K562 (cell line): Measurements from ENCODE around the gene RALGAPA2. TPM values are rescaled to one million over a fixed set of nuclear protein-coding genes. Genes with fewer than 3 reads are reported as not detected.

Experiments
- POLR2B ChIP-seq: fragments of 450-650 bp; IDR thresholded peaks from 2 replicates; pipeline ENCODE4 v1.6.1; 2018; ENCODE audit warnings: low read depth; ENCODE audit not compliant: partially characterized antibody
- RBM15 ChIP-seq: fragments of 200-400 bp; formaldehyde crosslinking; IDR thresholded peaks from 2 replicates; pipeline ENCODE4 v1.6.1; 2018; ENCODE audit warnings: mild to moderate bottlenecking, low read length, moderate library complexity; ENCODE audit not compliant: insufficient read depth
- ZNF184 ChIP-seq: sonication (generic); formaldehyde crosslinking; IDR thresholded peaks from 2 replicates; pipeline ENCODE4 v1.5.0; 2020; ENCODE audit warnings: missing genetic modification reagents
- polyA plus RNA-seq, 8 experiments: library from polyadenylated mRNA; depleted of rRNA in 4 of 8; stranded (reverse) in 5 of 8; unstranded in 3 of 8; fragments of >200 nt; fragmentation: Nextera tagmentation in 2 of 8; fragmentation: Illumina TruSeq in 1 of 8; extraction: Ambion mirVana in 2 of 8; extraction: Trizol in 1 of 8; gene quantifications; 2 replicates each; pipeline versions ENCODE4 v1.2.1 to v1.2.3, GENCODE V29; 2011 to 2014; ENCODE audit warnings: inconsistent platforms in 1 of 8, missing spikeins in 1 of 8
- total RNA-seq, 7 experiments: library from RNA; depleted of rRNA in 6 of 7; stranded (reverse); fragments of >200 nt in 6 of 7; fragmentation: Illumina TruSeq in 2 of 7; extraction: Trizol in 2 of 7; gene quantifications; 2 replicates each; pipeline versions ENCODE4 v1.2.1 to v1.2.3, GENCODE V29; 2011 to 2021; ENCODE audit warnings: low replicate concordance in 1 of 7
- TF ChIP-seq, protein P1 (sequence below): fragments of 450-650 bp; IDR thresholded peaks from 2 replicates; pipeline ENCODE4 v1.6.1; 2016; ENCODE audit warnings: mild to moderate bottlenecking, moderate library complexity

The RALGAPA2 gene
- total and polyA plus RNA-seq, 9 of the 15 experiments (the other 6 are each of a cell fraction or from before 2014, with no cell fraction given) = 0.35 to 2.7 (median 1.4) TPM

DNA sequence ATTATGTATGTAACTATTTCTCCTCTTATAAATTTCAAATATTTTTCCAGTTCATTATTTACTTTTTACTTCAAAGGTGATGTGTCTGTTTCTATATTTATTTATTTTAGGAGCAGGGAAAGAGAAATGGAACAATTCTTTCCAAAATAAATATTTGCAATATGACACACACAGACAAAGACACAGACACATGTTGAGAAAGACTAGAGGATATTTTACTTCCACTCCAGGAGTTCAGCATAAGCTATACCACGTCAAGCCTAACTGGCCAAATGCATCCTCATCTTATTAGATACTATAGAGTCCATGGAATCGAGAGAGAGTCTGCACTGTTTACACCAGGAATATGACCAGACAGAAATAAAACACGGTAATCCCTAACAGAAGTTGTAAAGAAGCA lies 13.3 kb downstream of the RALGAPA2 start (continued):
- TF ChIP-seq, protein P1, sequence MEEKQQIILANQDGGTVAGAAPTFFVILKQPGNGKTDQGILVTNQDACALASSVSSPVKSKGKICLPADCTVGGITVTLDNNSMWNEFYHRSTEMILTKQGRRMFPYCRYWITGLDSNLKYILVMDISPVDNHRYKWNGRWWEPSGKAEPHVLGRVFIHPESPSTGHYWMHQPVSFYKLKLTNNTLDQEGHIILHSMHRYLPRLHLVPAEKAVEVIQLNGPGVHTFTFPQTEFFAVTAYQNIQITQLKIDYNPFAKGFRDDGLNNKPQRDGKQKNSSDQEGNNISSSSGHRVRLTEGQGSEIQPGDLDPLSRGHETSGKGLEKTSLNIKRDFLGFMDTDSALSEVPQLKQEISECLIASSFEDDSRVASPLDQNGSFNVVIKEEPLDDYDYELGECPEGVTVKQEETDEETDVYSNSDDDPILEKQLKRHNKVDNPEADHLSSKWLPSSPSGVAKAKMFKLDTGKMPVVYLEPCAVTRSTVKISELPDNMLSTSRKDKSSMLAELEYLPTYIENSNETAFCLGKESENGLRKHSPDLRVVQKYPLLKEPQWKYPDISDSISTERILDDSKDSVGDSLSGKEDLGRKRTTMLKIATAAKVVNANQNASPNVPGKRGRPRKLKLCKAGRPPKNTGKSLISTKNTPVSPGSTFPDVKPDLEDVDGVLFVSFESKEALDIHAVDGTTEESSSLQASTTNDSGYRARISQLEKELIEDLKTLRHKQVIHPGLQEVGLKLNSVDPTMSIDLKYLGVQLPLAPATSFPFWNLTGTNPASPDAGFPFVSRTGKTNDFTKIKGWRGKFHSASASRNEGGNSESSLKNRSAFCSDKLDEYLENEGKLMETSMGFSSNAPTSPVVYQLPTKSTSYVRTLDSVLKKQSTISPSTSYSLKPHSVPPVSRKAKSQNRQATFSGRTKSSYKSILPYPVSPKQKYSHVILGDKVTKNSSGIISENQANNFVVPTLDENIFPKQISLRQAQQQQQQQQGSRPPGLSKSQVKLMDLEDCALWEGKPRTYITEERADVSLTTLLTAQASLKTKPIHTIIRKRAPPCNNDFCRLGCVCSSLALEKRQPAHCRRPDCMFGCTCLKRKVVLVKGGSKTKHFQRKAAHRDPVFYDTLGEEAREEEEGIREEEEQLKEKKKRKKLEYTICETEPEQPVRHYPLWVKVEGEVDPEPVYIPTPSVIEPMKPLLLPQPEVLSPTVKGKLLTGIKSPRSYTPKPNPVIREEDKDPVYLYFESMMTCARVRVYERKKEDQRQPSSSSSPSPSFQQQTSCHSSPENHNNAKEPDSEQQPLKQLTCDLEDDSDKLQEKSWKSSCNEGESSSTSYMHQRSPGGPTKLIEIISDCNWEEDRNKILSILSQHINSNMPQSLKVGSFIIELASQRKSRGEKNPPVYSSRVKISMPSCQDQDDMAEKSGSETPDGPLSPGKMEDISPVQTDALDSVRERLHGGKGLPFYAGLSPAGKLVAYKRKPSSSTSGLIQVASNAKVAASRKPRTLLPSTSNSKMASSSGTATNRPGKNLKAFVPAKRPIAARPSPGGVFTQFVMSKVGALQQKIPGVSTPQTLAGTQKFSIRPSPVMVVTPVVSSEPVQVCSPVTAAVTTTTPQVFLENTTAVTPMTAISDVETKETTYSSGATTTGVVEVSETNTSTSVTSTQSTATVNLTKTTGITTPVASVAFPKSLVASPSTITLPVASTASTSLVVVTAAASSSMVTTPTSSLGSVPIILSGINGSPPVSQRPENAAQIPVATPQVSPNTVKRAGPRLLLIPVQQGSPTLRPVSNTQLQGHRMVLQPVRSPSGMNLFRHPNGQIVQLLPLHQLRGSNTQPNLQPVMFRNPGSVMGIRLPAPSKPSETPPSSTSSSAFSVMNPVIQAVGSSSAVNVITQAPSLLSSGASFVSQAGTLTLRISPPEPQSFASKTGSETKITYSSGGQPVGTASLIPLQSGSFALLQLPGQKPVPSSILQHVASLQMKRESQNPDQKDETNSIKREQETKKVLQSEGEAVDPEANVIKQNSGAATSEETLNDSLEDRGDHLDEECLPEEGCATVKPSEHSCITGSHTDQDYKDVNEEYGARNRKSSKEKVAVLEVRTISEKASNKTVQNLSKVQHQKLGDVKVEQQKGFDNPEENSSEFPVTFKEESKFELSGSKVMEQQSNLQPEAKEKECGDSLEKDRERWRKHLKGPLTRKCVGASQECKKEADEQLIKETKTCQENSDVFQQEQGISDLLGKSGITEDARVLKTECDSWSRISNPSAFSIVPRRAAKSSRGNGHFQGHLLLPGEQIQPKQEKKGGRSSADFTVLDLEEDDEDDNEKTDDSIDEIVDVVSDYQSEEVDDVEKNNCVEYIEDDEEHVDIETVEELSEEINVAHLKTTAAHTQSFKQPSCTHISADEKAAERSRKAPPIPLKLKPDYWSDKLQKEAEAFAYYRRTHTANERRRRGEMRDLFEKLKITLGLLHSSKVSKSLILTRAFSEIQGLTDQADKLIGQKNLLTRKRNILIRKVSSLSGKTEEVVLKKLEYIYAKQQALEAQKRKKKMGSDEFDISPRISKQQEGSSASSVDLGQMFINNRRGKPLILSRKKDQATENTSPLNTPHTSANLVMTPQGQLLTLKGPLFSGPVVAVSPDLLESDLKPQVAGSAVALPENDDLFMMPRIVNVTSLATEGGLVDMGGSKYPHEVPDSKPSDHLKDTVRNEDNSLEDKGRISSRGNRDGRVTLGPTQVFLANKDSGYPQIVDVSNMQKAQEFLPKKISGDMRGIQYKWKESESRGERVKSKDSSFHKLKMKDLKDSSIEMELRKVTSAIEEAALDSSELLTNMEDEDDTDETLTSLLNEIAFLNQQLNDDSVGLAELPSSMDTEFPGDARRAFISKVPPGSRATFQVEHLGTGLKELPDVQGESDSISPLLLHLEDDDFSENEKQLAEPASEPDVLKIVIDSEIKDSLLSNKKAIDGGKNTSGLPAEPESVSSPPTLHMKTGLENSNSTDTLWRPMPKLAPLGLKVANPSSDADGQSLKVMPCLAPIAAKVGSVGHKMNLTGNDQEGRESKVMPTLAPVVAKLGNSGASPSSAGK = no peak
- TF ChIP-seq POLR2B = no peak
- no peak for TF ChIP-seq RBM15
- no peak for TF ChIP-seq ZNF184 (CRISPR knock-in tag)
- TF ChIP-seq, all 486 proteins: peak for 0
